Measurements from ENCODE around the gene NAT16.

NAT16 gene

DNA sequence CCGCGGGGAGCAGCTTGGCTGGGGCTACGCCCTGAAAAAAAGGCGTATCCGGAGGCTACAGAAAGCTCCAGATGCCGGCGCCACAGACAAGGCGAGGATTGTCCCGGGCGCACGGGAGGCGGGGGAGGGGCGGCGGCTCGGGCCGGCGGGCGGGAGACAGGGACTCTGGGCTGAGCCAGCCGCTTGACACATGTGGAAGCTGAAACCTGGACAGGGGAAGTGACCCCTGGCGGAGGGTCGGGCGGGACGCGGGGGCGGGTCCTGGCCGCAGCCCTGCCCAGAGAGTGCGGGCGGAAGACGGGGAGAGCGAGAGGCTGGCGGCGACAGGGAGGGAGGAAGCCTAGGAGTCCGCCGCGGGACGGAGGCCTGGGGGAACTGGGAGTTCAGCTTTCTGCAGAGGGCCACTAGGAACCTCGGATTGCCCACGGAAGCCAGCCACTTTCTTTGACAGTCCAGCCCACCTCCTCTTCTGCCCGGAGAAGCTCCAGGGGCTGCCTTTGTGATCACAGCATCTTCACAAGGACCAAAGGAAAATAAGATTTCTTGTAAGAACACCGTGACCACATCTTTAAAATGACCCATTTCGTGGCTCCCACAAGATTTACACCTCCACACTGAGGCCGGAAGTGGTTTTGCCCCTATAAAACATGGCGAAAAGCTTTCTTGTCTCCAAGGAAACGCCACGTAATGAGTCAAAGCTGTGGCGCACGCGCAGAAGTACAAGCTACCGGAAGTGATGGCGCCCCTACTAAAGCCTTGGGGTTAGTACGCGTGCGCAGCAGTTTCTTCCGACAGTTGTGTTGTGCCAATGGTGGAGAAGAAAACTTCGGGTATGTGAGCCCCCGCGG, 37.5 kb upstream of the NAT16 start, which contains the start of the genes PLOD3 and ZNHIT1:
Gene PLOD3 (minus strand): TSS at position 194 of the 848 bp plus-strand sequence. CDS start 307 bp downstream, outside the sequence.
Gene ZNHIT1 (plus strand): TSS at position 778 of the 848 bp plus-strand sequence. CDS start 31 bp downstream, at position 809.
- under 1% methylated on average over 55 of the region's 57 CpGs for WGBS
- Histone ChIP-seq H3K79me1 (replicated peaks; ENCODE audit: low read length, poor library complexity, severe bottlenecking) (peaks cover 31% of the 10 kb centered on the region), H3K18ac (ENCODE audit: low read depth in 1 of 2, low read length in 2 of 2) (peak within 1 kb of the TSS; percentile 67 to 80)

DNA sequence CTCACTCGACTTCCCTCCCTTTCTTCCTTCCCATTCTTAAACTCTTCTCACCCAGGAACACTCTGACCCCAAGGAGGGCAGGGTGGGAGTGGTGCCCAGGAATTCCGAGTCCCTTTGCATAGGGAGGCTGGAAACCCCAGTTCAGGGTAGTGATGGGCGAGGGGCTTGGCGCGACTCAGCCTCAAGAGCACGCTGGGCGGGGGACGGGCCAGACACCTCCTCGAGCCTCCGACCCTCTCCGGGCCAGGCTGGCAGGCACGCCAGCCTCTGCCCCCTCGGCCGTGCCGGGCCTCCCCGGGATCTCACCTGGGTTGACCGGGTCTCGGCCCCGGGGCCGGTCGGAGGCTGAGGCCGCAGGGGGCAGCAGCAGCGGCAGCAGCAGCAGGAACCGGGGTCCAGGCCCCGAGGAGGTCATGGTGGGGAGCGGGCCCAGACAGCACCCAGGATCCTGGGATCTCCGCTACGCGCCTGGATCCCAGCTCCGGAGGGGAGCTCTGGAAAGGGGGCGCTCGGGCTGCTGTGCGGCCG, 36.8 kb upstream of the NAT16 start:
- Histone ChIP-seq H3K4me2 (ENCODE audit: low read length, poor library complexity, severe bottlenecking) (peak overlapping the region; percentile 54), H4K8ac (ENCODE audit: low read length) (peak overlapping the region; percentile 1), H3K9ac (ENCODE audit: low read length) (peak overlapping the region; percentile 95), H2AK5ac (ENCODE audit: low read length, severe bottlenecking) (no peak overlapping the region), H3K14ac (ENCODE audit: low read length in 2 of 2) (peak overlapping the region in 1 of 2 experiments; percentile 92), H2BK5ac (ENCODE audit: low read depth, low read length, poor library complexity, severe bottlenecking) (no peak overlapping the region), H2BK12ac (ENCODE audit: low read length in 2 of 2) (peak overlapping the region in 1 of 2 experiments; percentile 8), H3K79me1 (replicated peaks; ENCODE audit: low read length, poor library complexity, severe bottlenecking) (peaks cover 25% of the 10 kb centered on the region), H3K27me3 (ENCODE audit: control insufficient read depth in 1 of 2, insufficient read depth in 1 of 2, low read length in 2 of 2) (no peaks in the 10 kb centered on the region), H3K36me3 (ENCODE audit: control insufficient read depth in 1 of 2, insufficient read depth in 2 of 2, low read depth in 1 of 2, low read length in 2 of 2) (peaks cover 35 to 38% of the 10 kb centered on the region in 2 experiments), H3K4ac (ENCODE audit: low read depth in 1 of 2, low read length in 2 of 2) (peak overlapping the region; percentile 77 to 99), H3K4me3 (ENCODE audit: insufficient read depth in 1 of 2, low read depth in 1 of 2, low read length in 2 of 2) (peak overlapping the region; percentile 74 to 93), H3K27ac (ENCODE audit: low read length, poor library complexity, severe bottlenecking) (no peak overlapping the region), H3K4me1 (ENCODE audit: control insufficient read depth, insufficient read depth, low read depth, low read length) (peaks cover 25% of the 10 kb centered on the region), H3K23ac (ENCODE audit: low read length in 2 of 2) (peak overlapping the region; percentile 34 to 86), H2AFZ (ENCODE audit: low read depth, low read length) (peak overlapping the region; percentile 8), H2BK120ac (ENCODE audit: low read depth, low read length) (peak overlapping the region; percentile 83), H3K9me3 (ENCODE audit: control insufficient read depth, low read length) (no peaks in the 10 kb centered on the region), H3K18ac (ENCODE audit: low read depth in 1 of 2, low read length in 2 of 2) (peak overlapping the region; percentile 67 to 80), H2BK15ac (ENCODE audit: low read depth, poor library complexity, severe bottlenecking) (peak overlapping the region; percentile 30), H4K91ac (ENCODE audit: low read length) (peak overlapping the region; percentile 90)
- no peak for DNase-seq
- WGBS, result under 1% methylated on average over 33 of the region's 34 CpGs

More for the DNA sequence above, 37.5 kb upstream of the NAT16 start, which contains the start of the genes PLOD3 and ZNHIT1:
- peak within 1 kb of the TSS; percentile 2 to 24 for H2BK12ac ChIP-seq (ENCODE audit: low read length in 2 of 2)
- H3K4me1 ChIP-seq (ENCODE audit: control insufficient read depth, insufficient read depth, low read depth, low read length), result peaks cover 25% of the 10 kb centered on the region
- peak within 1 kb of the TSS; percentile 82 for H3K4me2 ChIP-seq (ENCODE audit: low read length, poor library complexity, severe bottlenecking)
- H3K23ac ChIP-seq (ENCODE audit: low read length in 2 of 2), result peak within 1 kb of the TSS; percentile 57 to 86
- H3K9me3 ChIP-seq (ENCODE audit: control insufficient read depth, low read length), result no peaks in the 10 kb centered on the region
- peak within 1 kb of the TSS; percentile 95 for H3K27ac ChIP-seq (ENCODE audit: low read length, poor library complexity, severe bottlenecking)
- H2BK5ac ChIP-seq (ENCODE audit: low read depth, low read length, poor library complexity, severe bottlenecking), result peak within 1 kb of the TSS; percentile 49
- peak within 1 kb of the TSS; percentile 70 for H4K8ac ChIP-seq (ENCODE audit: low read length)
- peak within 1 kb of the TSS; percentile 83 for H2BK120ac ChIP-seq (ENCODE audit: low read depth, low read length)
- H3K4ac ChIP-seq (ENCODE audit: low read depth in 1 of 2, low read length in 2 of 2), result peak within 1 kb of the TSS; percentile 96 to 99
- H3K4me3 ChIP-seq (ENCODE audit: insufficient read depth in 1 of 2, low read depth in 1 of 2, low read length in 2 of 2), result peak within 1 kb of the TSS; percentile 74 to 93
- H3K36me3 ChIP-seq (ENCODE audit: control insufficient read depth in 1 of 2, insufficient read depth in 2 of 2, low read depth in 1 of 2, low read length in 2 of 2), result peaks cover 34 to 35% of the 10 kb centered on the region in 2 experiments
- H2BK15ac ChIP-seq (ENCODE audit: low read depth, poor library complexity, severe bottlenecking), result peak within 1 kb of the TSS; percentile 44
- peak within 1 kb of the TSS in 1 of 2 experiments; percentile 92 for H3K14ac ChIP-seq (ENCODE audit: low read length in 2 of 2)
- peak within 1 kb of the TSS; percentile 46 for H2AFZ ChIP-seq (ENCODE audit: low read depth, low read length)
- H3K27me3 ChIP-seq (ENCODE audit: control insufficient read depth in 1 of 2, insufficient read depth in 1 of 2, low read length in 2 of 2), result no peaks in the 10 kb centered on the region
- DNase-seq, result peak; percentile 98
- peak within 1 kb of the TSS; percentile 90 for H4K91ac ChIP-seq (ENCODE audit: low read length)
- H3K9ac ChIP-seq (ENCODE audit: low read length), result peak within 1 kb of the TSS; percentile 95
- peak within 1 kb of the TSS; percentile 17 for H2AK5ac ChIP-seq (ENCODE audit: low read length, severe bottlenecking)

GRCh38 chr7:101216001-101216859, 36.1 kb upstream of the NAT16 start:
- Histone ChIP-seq H3K4me1 (ENCODE audit: control insufficient read depth, insufficient read depth, low read depth, low read length) (peaks cover 23% of the 10 kb centered on the region), H4K91ac (ENCODE audit: low read length) (peak overlapping the region; percentile 85), H2BK15ac (ENCODE audit: low read depth, poor library complexity, severe bottlenecking) (peak overlapping the region; percentile 68), H3K9ac (ENCODE audit: low read length) (peak overlapping the region; percentile 95), H2BK120ac (ENCODE audit: low read depth, low read length) (peak overlapping the region; percentile 37), H2BK5ac (ENCODE audit: low read depth, low read length, poor library complexity, severe bottlenecking) (no peak overlapping the region), H2AFZ (ENCODE audit: low read depth, low read length) (no peak overlapping the region), H3K4me2 (ENCODE audit: low read length, poor library complexity, severe bottlenecking) (peak overlapping the region; percentile 54), H2BK12ac (ENCODE audit: low read length in 2 of 2) (peak overlapping the region in 1 of 2 experiments; percentile 24), H4K8ac (ENCODE audit: low read length) (peak overlapping the region; percentile 51), H3K9me3 (ENCODE audit: control insufficient read depth, low read length) (no peaks in the 10 kb centered on the region), H3K36me3 (ENCODE audit: control insufficient read depth in 1 of 2, insufficient read depth in 2 of 2, low read depth in 1 of 2, low read length in 2 of 2) (peaks cover 39% of the 10 kb centered on the region in 2 experiments), H2AK5ac (ENCODE audit: low read length, severe bottlenecking) (no peak overlapping the region), H3K4ac (ENCODE audit: low read depth in 1 of 2, low read length in 2 of 2) (peak overlapping the region; percentile 6 to 40), H3K79me1 (replicated peaks; ENCODE audit: low read length, poor library complexity, severe bottlenecking) (peaks cover 20% of the 10 kb centered on the region), H3K23ac (ENCODE audit: low read length in 2 of 2) (peak overlapping the region in 1 of 2 experiments; percentile 6), H3K4me3 (ENCODE audit: insufficient read depth in 1 of 2, low read depth in 1 of 2, low read length in 2 of 2) (peak overlapping the region; percentile 74 to 93), H3K18ac (ENCODE audit: low read depth in 1 of 2, low read length in 2 of 2) (peak overlapping the region; percentile 67 to 78), H3K14ac (ENCODE audit: low read length in 2 of 2) (peak overlapping the region in 1 of 2 experiments; percentile 92), H3K27ac (ENCODE audit: low read length, poor library complexity, severe bottlenecking) (no peak overlapping the region), H3K27me3 (ENCODE audit: control insufficient read depth in 1 of 2, insufficient read depth in 1 of 2, low read length in 2 of 2) (no peaks in the 10 kb centered on the region)
- peak; percentile 57 for DNase-seq
- 72% methylated on average over 22 of the region's 31 CpGs for WGBS

Measured in mesenchymal stem cell (in vitro differentiated cells and primary cell).